ENCODE results near the gene ERC1. TPM values are rescaled to one million over a fixed set of nuclear protein-coding genes. Genes with fewer than 3 reads are reported as not detected.
A peak's percentile ranks its signal among the peaks of the same experiment; 100 is the strongest.

Gene ERC1
- total and polyA plus RNA-seq, 2 of the 4 experiments (the other 2 are of a cell fraction), result 11.6 to 25.6 TPM

GRCh38 chr12:958588-959123 is 32.4 kb upstream of the ERC1 start:
- H4K91ac ChIP-seq (ENCODE audit: insufficient read depth, low read depth, low read length), result no peak overlapping the region
- no peak overlapping the region for H3K4ac ChIP-seq (ENCODE audit: low read depth, low read length)
- H4K8ac ChIP-seq (ENCODE audit: low read depth in 2 of 2, low read length in 2 of 2), result no peak overlapping the region
- H3K4me2 ChIP-seq (ENCODE audit: low read depth, low read length), result no peak overlapping the region
- no peak overlapping the region for H3K18ac ChIP-seq (ENCODE audit: low read depth, low read length)
- ChIA-PET POLR2A (ENCODE audit: unreplicated experiment) (interaction anchor here (0.6 kb wide), 1 partner anchor 142 kb away, joined by 3 read pairs; no protein-coding TSS in a partner anchor), CTCF (no interaction called here)
- H3K56ac ChIP-seq (ENCODE audit: extremely low read depth, insufficient read depth, low read length), result no peak overlapping the region
- H2AK5ac ChIP-seq (ENCODE audit: low read depth, low read length), result no peak overlapping the region
- H3K79me1 ChIP-seq (ENCODE audit: low read depth in 1 of 2, low read length in 2 of 2), result no peaks in the 10 kb centered on the region
- H2BK20ac ChIP-seq (ENCODE audit: low read depth, low read length), result no peak overlapping the region
- no peak overlapping the region for H3K14ac ChIP-seq (replicated peaks; ENCODE audit: low read depth, low read length)
- H2AFZ ChIP-seq (replicated peaks; ENCODE audit: low read length, poor library complexity), result peak overlapping the region; percentile 58
- H3K9me3 ChIP-seq (ENCODE audit: control insufficient read depth, insufficient read depth, low read length), result no peaks in the 10 kb centered on the region
- in situ Hi-C loops (cut with MboI; ENCODE audit: low sequenced_read_pairs) (loop anchor here (10.0 kb wide), 1 partner anchor 384 kb away; no protein-coding TSS in a partner anchor), dilution Hi-C loops (cut with HindIII; ENCODE audit: low sequenced_read_pairs, unreplicated experiment) (no loop called here), intact Hi-C loops (cut with micrococcal nuclease) (no loop called here)
- H2BK15ac ChIP-seq (ENCODE audit: low read depth, low read length), result no peak overlapping the region
- DNase-seq (no peak), ATAC-seq (ENCODE audit: low read depth) (no peak)
- H2BK120ac ChIP-seq (ENCODE audit: low read depth, low read length), result no peak overlapping the region
- H3K23ac ChIP-seq (ENCODE audit: low read depth, low read length), result no peak overlapping the region
- H2AK9ac ChIP-seq (replicated peaks; ENCODE audit: low read depth, low read length, poor library complexity), result no peak overlapping the region
- BruUV-seq (replicated peaks), result no TSS peak
- no peak overlapping the region for H4K5ac ChIP-seq (ENCODE audit: low read depth, low read length)
- H3K9ac ChIP-seq (ENCODE audit: low read depth, low read length), result no peak overlapping the region
- TF ChIP-seq MAFK (IDR thresholded peaks at IDR 0.05; ENCODE audit: low read depth, low read length) (no peak), MXI1 (IDR thresholded peaks at IDR 0.05; ENCODE audit: borderline replicate concordance, low read depth, low read length) (no peak), USF2 (IDR thresholded peaks at IDR 0.05; ENCODE audit: low read depth, low read length) (no peak)
- no peaks in the 10 kb centered on the region for H3K36me3 ChIP-seq (ENCODE audit: control insufficient read depth, insufficient read depth, low read length)
- no peaks in the 10 kb centered on the region for H3K4me1 ChIP-seq (ENCODE audit: control insufficient read depth, insufficient read depth, low read length)
- no peak overlapping the region for H2BK5ac ChIP-seq (ENCODE audit: low read depth, low read length, poor library complexity, severe bottlenecking)
- H3K27ac ChIP-seq (ENCODE audit: insufficient read depth, low read length), result no peak overlapping the region
- no peak overlapping the region for H3K4me3 ChIP-seq (ENCODE audit: insufficient read depth, low read depth, low read length)
- H4K20me1 ChIP-seq (ENCODE audit: insufficient read depth, low read length), result no peaks in the 10 kb centered on the region
- H3K27me3 ChIP-seq (ENCODE audit: control insufficient read depth, insufficient read depth, low read length), result no peaks in the 10 kb centered on the region
- H3K9me1 ChIP-seq (ENCODE audit: insufficient read depth, low read length), result 0 out of 2 replicates have a peak, but pooled peaks cover 4% of the 10 kb centered on the region
- WGBS, 2 experiments (ENCODE audit: extremely low coverage in 2 of 2, insufficient read length in 1 of 2), result 61% methylated on average over 2 of the region's 8 CpGs; no CpG with 5 or more reads in 1 of the 2 experiments
